Measurements from ENCODE around the gene TPRX2. TPM values are rescaled to one million over a fixed set of nuclear protein-coding genes. Genes with fewer than 3 reads are reported as not detected.
"Not testable (repeated sequence)": the region's sequence is repeated elsewhere in the genome, so short reads cannot be mapped to it uniquely, and the experiment has no call there.

TPRX2 gene
- total RNA-seq, 8 experiments from 2014 or later: 0.46 to 1.3 (median 0.53) TPM; not detected in 4

- in situ Hi-C loops (cut with MboI; ENCODE audit: low pct_unique_long_range_greater_than_20kb in 2 of 9, low sequenced_read_pairs in 9 of 9, unreplicated experiment in 9 of 9); H3K27ac ChIP-seq; H3K4me1 ChIP-seq (replicated peaks in 1 of 2); H3K4me3 ChIP-seq; ATAC-seq (replicated peaks in 6 of 8): not testable (repeated sequence)
- 0 to 100% (median 0%) methylated on average over 1 of the region's 4 CpGs; no CpG with 5 or more reads in 5 of the 10 experiments for WGBS, 10 experiments
Measured at GRCh38 chr19:47879385-47879784, 20.4 kb downstream of the TPRX2 start.

GRCh38 chr19:47881757-47882156, 22.7 kb downstream of the TPRX2 start:
- H3K4me1 ChIP-seq (replicated peaks in 1 of 2): no peaks in the 10 kb centered on the region
- WGBS, 10 experiments: 17 to 95% (median 49%) methylated on average over 1 to 5 of the region's 5 CpGs; no CpG with 5 or more reads in 2 of the 10 experiments
- H3K4me3 ChIP-seq: no peak overlapping the region
- no peak overlapping the region for H3K27ac ChIP-seq
- in situ Hi-C loops (cut with MboI; ENCODE audit: low pct_unique_long_range_greater_than_20kb in 2 of 9, low sequenced_read_pairs in 9 of 9, unreplicated experiment in 9 of 9): no loop called here
- ATAC-seq (replicated peaks in 6 of 8): no peak

DNA sequence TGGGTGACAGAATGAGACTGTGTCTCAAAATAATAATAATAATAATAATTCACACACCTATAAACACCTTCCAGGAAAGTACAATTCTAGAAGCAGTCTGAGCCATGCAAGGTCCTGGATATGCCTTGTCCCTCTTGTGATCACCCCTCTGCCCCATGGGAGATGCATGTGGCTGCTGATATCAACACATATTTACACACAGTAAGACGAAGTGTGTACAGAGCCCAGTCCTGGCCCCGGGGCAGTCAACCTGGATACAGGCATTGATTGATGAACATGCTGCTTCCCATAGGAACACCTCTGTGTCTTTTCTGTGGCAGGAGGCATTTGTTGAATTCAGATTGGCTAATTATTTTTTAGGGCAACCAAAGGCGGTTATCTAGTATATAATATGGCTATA, 23.9 kb downstream of the TPRX2 start:
- 56 to 88% (median 76%) methylated on average over 1 to 3 of the region's 3 CpGs; no CpG with 5 or more reads in 6 of the 10 experiments for WGBS, 10 experiments
- ATAC-seq (replicated peaks in 6 of 8): no peak
- in situ Hi-C loops (cut with MboI; ENCODE audit: low pct_unique_long_range_greater_than_20kb in 2 of 9, low sequenced_read_pairs in 9 of 9, unreplicated experiment in 9 of 9): no loop called here
- H3K4me1 ChIP-seq (replicated peaks in 1 of 2): no peaks in the 10 kb centered on the region
- H3K27ac ChIP-seq: no peak overlapping the region
- H3K4me3 ChIP-seq: no peak overlapping the region

- in situ Hi-C loops (cut with MboI; ENCODE audit: low pct_unique_long_range_greater_than_20kb in 2 of 9, low sequenced_read_pairs in 9 of 9, unreplicated experiment in 9 of 9): no loop called here
- ATAC-seq (replicated peaks in 6 of 8): no peak
- H3K27ac ChIP-seq: no peak overlapping the region
- H3K4me3 ChIP-seq: no peak overlapping the region
- 37 to 100% (median 77%) methylated on average over 1 to 5 of the region's 5 CpGs; no CpG with 5 or more reads in 2 of the 10 experiments for WGBS, 10 experiments
- no peaks in the 10 kb centered on the region for H3K4me1 ChIP-seq (replicated peaks in 1 of 2)
Measured at GRCh38 chr19:47885067-47885463, 26.0 kb downstream of the TPRX2 start.

DNA sequence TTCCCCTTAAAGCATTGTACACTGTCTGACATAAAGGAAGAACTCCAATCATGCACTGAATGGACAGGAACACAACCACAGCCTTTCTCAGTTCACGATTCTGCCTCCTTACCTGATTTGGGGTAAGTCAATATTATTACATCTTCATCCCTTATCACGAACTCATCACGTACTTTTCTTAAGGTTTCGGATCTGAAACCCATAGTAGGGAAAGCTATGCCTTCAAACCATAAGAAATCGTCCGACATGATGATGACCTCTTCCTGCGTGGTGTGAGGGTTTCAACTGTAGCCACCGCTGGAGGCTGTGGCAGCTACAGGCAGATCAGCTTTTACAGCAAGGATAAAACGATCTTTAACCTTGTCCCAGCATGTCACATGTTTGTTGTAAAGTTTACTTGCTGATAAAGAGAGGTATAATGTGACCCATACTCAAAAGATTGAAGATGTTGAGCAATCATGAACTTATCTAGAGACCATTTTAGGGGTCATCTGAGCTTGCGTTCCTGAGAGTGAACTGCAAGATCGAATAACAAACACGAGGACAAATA, 27.1 kb downstream of the TPRX2 start, which contains the start of gene SULT2A1:
SULT2A1 (minus strand) TSS at position 306 of the 550 bp plus-strand sequence; CDS start at position 248, 58 bp downstream.
- H3K4me1 ChIP-seq (replicated peaks in 1 of 2): no peaks in the 10 kb centered on the region
- H3K4me3 ChIP-seq: no peak within 1 kb of the TSS
- ATAC-seq (replicated peaks in 6 of 8): no peak
- in situ Hi-C loops (cut with MboI; ENCODE audit: low pct_unique_long_range_greater_than_20kb in 2 of 9, low sequenced_read_pairs in 9 of 9, unreplicated experiment in 9 of 9): no loop called here
- WGBS, 10 experiments: 33 to 100% (median 71%) methylated on average over 1 to 12 of the region's 12 CpGs
- H3K27ac ChIP-seq: no peak within 1 kb of the TSS

DNA sequence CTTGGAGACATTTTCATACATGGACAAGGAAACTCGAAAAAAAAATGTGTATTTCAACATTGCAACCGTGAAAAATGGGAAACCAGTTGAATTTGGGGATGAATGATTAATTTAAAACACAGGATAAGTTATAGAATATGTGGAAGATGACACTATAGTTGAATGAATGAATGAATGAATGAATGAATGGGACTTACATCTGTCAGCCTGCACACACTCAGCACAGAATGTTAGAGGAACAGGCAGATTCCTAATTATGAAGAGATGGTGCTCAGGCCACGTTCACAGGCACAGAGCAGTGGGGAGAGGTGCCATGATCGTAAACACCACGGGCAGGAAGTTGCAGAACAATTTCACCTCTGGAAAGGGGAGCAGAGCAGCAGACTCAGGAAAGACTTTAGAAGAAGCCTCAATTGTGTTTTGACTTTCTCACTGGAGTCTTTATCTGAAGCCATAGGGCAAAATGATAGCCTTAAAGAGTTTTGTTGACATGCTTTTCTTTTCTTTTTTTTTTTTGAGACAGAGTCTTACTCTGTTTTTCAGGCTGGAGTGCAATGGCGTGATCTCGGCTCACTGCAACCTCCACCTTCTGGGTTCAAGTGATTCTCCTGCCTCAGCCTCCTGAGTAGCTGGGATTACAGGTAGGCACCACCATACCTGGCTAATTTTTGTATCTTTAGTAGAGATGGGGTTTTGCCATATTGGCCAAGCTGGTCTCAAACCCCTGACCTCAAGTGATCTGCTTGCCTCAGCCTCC, 32.0 kb downstream of the TPRX2 start:
- 0 to 83% (median 57%) methylated on average over 2 to 5 of the region's 7 CpGs for WGBS, 10 experiments
- no peak overlapping the region for H3K27ac ChIP-seq
- no peak overlapping the region for H3K4me3 ChIP-seq
- no peak for ATAC-seq (replicated peaks in 6 of 8)
- in situ Hi-C loops (cut with MboI; ENCODE audit: low pct_unique_long_range_greater_than_20kb in 2 of 9, low sequenced_read_pairs in 9 of 9, unreplicated experiment in 9 of 9): no loop called here
- no peaks in the 10 kb centered on the region for H3K4me1 ChIP-seq (replicated peaks in 1 of 2)

- ATAC-seq (replicated peaks in 6 of 8): no peak
- Histone ChIP-seq H3K4me1 (replicated peaks in 1 of 2) (no peaks in the 10 kb centered on the region), H3K27ac (no peak overlapping the region), H3K4me3 (no peak overlapping the region)
- 22 to 90% (median 79%) methylated on average over 1 to 2 of the region's 2 CpGs; no CpG with 5 or more reads in 4 of the 10 experiments for WGBS, 10 experiments
- in situ Hi-C loops (cut with MboI; ENCODE audit: low pct_unique_long_range_greater_than_20kb in 2 of 9, low sequenced_read_pairs in 9 of 9, unreplicated experiment in 9 of 9): no loop called here
Measured at GRCh38 chr19:47891622-47891922, 32.5 kb downstream of the TPRX2 start.

DNA sequence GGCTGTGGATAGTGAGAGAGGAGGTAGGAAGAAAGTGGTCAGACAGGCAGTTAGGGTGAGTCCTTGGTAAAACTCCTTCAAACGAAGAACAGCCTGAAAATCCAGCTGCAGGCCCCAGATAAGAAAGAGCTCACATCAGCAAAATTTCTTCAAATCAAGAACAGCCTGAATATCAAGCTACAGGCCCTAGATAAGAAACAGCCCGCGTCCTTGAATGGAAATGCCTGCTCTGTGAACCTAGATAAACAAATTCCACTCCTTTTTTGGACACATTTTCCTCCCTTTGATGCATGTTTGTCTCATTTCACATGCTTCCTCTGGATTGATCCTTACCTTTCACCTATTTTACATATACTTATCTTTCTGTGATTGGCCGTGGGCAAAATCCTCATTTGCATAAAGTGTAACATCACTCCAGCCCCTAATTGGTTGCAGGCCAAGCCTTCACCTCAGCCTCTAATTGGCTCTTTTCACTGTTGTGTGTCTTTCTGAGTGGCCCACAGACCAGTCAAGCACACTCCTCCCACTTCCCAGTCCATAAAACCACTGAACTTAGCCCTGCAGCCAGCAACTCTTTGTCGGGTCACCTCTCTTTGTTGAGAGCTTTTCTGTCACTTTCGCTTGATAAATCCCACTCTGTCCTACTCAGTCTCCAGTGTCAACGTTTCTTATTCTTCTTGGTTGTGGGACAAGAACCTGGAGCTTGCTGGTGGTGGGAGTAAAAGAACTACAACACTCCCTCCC, 33.1 kb downstream of the TPRX2 start:
- ATAC-seq (replicated peaks in 6 of 8): peak in 1 of 8 experiments; percentile 22
- Histone ChIP-seq H3K4me3 (no peak overlapping the region), H3K4me1 (replicated peaks in 1 of 2) (no peaks in the 10 kb centered on the region), H3K27ac (no peak overlapping the region)
- in situ Hi-C loops (cut with MboI; ENCODE audit: low pct_unique_long_range_greater_than_20kb in 2 of 9, low sequenced_read_pairs in 9 of 9, unreplicated experiment in 9 of 9): no loop called here
- 5 to 100% (median 66%) methylated on average over 1 to 6 of the region's 7 CpGs for WGBS, 10 experiments

- in situ Hi-C loops (cut with MboI; ENCODE audit: low pct_unique_long_range_greater_than_20kb in 2 of 9, low sequenced_read_pairs in 9 of 9, unreplicated experiment in 9 of 9): no loop called here
- H3K4me1 ChIP-seq (replicated peaks in 1 of 2): no peaks in the 10 kb centered on the region
- WGBS, 10 experiments: 39 to 100% (median 87%) methylated on average over 1 to 5 of the region's 5 CpGs; no CpG with 5 or more reads in 1 of the 10 experiments
- no peak overlapping the region for H3K4me3 ChIP-seq
- no peak overlapping the region for H3K27ac ChIP-seq
- no peak for ATAC-seq (replicated peaks in 6 of 8)
Measured at GRCh38 chr19:47895165-47895782, 36.2 kb downstream of the TPRX2 start.

DNA sequence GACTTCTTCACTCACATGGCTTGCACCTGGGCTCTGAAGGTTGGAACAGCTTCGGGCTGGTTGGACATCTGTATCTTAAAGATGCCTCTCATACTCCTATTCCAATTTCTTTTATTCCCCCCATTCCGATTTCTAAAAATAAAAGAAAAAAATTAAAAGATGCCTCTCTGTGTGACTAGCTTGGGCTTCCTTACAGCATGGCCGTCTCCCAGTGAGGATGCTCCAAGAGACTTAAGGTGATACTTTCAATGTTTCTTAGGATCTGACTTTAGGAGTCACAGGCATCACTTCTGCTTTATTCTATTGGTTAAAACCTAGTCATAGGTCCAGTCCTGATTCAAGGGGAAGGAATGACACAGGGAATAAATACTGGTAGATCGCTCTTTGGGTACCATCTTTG, 37.0 kb downstream of the TPRX2 start:
- ATAC-seq (replicated peaks in 6 of 8): no peak
- Histone ChIP-seq H3K27ac (no peak overlapping the region), H3K4me3 (no peak overlapping the region), H3K4me1 (replicated peaks in 1 of 2) (no peaks in the 10 kb centered on the region)
- 43 to 100% (median 78%) methylated on average over 1 to 4 of the region's 4 CpGs; no CpG with 5 or more reads in 2 of the 10 experiments for WGBS, 10 experiments
- in situ Hi-C loops (cut with MboI; ENCODE audit: low pct_unique_long_range_greater_than_20kb in 2 of 9, low sequenced_read_pairs in 9 of 9, unreplicated experiment in 9 of 9): no loop called here

GRCh38 chr19:47896773-47897172, 37.7 kb downstream of the TPRX2 start:
- H3K4me1 ChIP-seq (replicated peaks in 1 of 2): no peaks in the 10 kb centered on the region
- in situ Hi-C loops (cut with MboI; ENCODE audit: low pct_unique_long_range_greater_than_20kb in 2 of 9, low sequenced_read_pairs in 9 of 9, unreplicated experiment in 9 of 9): no loop called here
- no peak overlapping the region for H3K4me3 ChIP-seq
- ATAC-seq (replicated peaks in 6 of 8): no peak
- 46 to 100% (median 90%) methylated on average over 2 to 4 of the region's 5 CpGs; no CpG with 5 or more reads in 2 of the 10 experiments for WGBS, 10 experiments
- H3K27ac ChIP-seq: no peak overlapping the region

DNA sequence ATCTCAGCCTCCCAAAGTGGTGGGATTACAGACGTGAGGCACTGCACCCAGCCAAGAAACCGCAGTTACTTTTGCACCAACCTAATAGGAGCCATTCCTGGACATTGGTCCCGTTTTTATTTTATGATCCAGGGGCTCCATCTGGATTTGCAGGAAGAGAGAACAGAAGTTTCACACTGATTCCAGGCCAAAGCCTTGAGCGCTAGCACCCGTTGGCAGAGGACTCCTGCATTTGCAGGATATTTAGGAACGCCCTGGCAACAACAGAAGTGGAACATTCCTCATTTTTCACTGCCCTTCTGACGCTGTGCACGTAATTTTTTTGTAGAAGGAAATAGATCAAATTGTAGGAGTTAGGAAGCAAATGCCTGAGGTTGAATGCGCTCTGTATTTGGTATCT, 38.8 kb downstream of the TPRX2 start:
- 11 to 100% (median 80%) methylated on average over 1 to 9 of the region's 9 CpGs for WGBS, 10 experiments
- in situ Hi-C loops (cut with MboI; ENCODE audit: low pct_unique_long_range_greater_than_20kb in 2 of 9, low sequenced_read_pairs in 9 of 9, unreplicated experiment in 9 of 9): no loop called here
- H3K4me1 ChIP-seq (replicated peaks in 1 of 2): no peaks in the 10 kb centered on the region
- H3K27ac ChIP-seq: no peak overlapping the region
- H3K4me3 ChIP-seq: no peak overlapping the region
- no peak for ATAC-seq (replicated peaks in 6 of 8)

- no peak for ATAC-seq (replicated peaks in 6 of 8)
- Histone ChIP-seq H3K4me3 (no peak overlapping the region), H3K4me1 (replicated peaks in 1 of 2) (no peaks in the 10 kb centered on the region), H3K27ac (no peak overlapping the region)
- 20 to 100% (median 88%) methylated on average over 1 to 6 of the region's 8 CpGs for WGBS, 10 experiments
- in situ Hi-C loops (cut with MboI; ENCODE audit: low pct_unique_long_range_greater_than_20kb in 2 of 9, low sequenced_read_pairs in 9 of 9, unreplicated experiment in 9 of 9): no loop called here
Measured at GRCh38 chr19:47899335-47899734, 40.3 kb downstream of the TPRX2 start.
